Activated T-cell treated with anti-CD3 and anti-CD28 coated beads, Interleukin-2, amount 50 U/mL, for 4 hours (primary cell): ENCODE measurements around the gene CYS1. TPM values are rescaled to one million over a fixed set of nuclear protein-coding genes. Genes with fewer than 3 reads are reported as not detected.
"Not testable (repeated sequence)": the region's sequence is repeated elsewhere in the genome, so short reads cannot be mapped to it uniquely, and the experiment has no call there.

ENCODE experiments used
- ATAC-seq, 2 donors: fragments of 200-7000 bp; cut with Tn5 transposase; one replicate each; pipeline ENCODE4 v1.10.0; 2021
- DNase-seq: peaks from one replicate; pipeline ENCODE4 v3.0.0-alpha.2; 2020
- H3K27me3 Mint-ChIP-seq: one replicate; pipeline ENCODE4 v1.8.0; 2021; ENCODE audit warnings: low read depth, mixed read lengths
- H3K36me3 Mint-ChIP-seq: one replicate; pipeline ENCODE4 v1.8.0; 2022; ENCODE audit warnings: mixed read lengths; ENCODE audit not compliant: insufficient read depth
- H3K4me1 Mint-ChIP-seq: one replicate; pipeline ENCODE4 v1.8.0; 2021; ENCODE audit warnings: low read depth, mixed read lengths
- H3K4me3 Mint-ChIP-seq: one replicate; pipeline ENCODE4 v1.8.0; 2021; ENCODE audit warnings: mild to moderate bottlenecking, moderate library complexity, mixed read lengths
- H3K9me3 Mint-ChIP-seq: one replicate; pipeline ENCODE4 v1.8.0; 2021; ENCODE audit warnings: mixed read lengths
- total RNA-seq, 3 donors: library from RNA; stranded (reverse); gene quantifications; one replicate each; pipeline ENCODE4 v1.2.1, GENCODE V29; 2021

The CYS1 gene
- total RNA-seq, 3 donors from 2014 or later: 0.08 TPM; not detected in 2

DNA sequence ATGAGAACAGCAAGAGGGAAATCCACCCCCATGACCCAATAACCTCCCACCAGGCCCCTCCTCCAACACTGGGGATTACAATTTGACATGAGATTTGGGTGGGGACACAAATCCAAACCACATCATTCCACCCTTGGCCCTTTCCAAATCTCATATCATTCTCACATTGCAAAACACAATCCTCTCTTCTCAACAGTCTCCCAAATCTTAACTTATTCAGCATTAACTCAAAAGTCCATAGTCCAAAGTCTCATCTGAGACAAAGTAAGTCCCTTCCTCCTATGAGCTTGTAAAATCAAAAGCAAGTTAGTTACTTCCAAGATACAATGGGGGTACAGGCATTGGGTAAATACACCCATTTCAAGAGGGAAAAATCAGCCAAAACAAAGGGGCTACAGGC is 24.7 kb upstream of the CYS1 start:
- not testable (repeated sequence) for H3K36me3 Mint-ChIP-seq

GRCh38 chr2:10103179-10103578 is 23.0 kb upstream of the CYS1 start:
- H3K4me1 Mint-ChIP-seq: no peaks in the 10 kb centered on the region
- no peak overlapping the region for H3K4me3 Mint-ChIP-seq
- H3K9me3 Mint-ChIP-seq: peaks cover 9% of the 10 kb centered on the region
- ATAC-seq (no peak), DNase-seq (no peak)
- H3K27me3 Mint-ChIP-seq: peaks cover 3% of the 10 kb centered on the region
- no peaks in the 10 kb centered on the region for H3K36me3 Mint-ChIP-seq

More for the DNA sequence above, 24.7 kb upstream of the CYS1 start:
- not testable (repeated sequence) for H3K9me3 Mint-ChIP-seq, H3K27me3 Mint-ChIP-seq, DNase-seq, ATAC-seq, H3K4me1 Mint-ChIP-seq, H3K4me3 Mint-ChIP-seq

DNA sequence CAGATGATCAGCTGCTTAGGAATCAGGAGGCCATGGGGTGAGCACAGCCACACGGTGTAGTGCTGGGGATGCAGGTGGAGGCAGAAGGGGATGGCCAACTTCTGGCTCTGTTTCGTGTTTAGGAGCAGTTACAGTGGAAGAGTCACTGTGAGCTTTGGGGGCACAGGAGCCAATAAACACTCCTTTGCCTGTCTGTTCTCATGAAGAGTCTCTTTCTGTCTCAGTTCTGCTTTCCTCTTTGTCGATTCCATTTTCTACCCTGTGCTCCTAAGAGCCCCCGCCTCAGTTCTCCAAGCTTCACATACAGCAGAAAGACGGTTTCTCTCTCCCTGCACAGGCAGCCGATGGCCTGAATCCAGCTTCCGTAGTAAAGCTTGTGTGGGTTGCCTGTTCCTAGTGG is 21.3 kb upstream of the CYS1 start:
- Mint-ChIP-seq H3K27me3 (peaks cover 12% of the 10 kb centered on the region), H3K4me3 (no peak overlapping the region), H3K36me3 (no peaks in the 10 kb centered on the region), H3K9me3 (peaks cover 2% of the 10 kb centered on the region), H3K4me1 (no peaks in the 10 kb centered on the region)
- DNase-seq: no peak
- ATAC-seq: no peak

DNA sequence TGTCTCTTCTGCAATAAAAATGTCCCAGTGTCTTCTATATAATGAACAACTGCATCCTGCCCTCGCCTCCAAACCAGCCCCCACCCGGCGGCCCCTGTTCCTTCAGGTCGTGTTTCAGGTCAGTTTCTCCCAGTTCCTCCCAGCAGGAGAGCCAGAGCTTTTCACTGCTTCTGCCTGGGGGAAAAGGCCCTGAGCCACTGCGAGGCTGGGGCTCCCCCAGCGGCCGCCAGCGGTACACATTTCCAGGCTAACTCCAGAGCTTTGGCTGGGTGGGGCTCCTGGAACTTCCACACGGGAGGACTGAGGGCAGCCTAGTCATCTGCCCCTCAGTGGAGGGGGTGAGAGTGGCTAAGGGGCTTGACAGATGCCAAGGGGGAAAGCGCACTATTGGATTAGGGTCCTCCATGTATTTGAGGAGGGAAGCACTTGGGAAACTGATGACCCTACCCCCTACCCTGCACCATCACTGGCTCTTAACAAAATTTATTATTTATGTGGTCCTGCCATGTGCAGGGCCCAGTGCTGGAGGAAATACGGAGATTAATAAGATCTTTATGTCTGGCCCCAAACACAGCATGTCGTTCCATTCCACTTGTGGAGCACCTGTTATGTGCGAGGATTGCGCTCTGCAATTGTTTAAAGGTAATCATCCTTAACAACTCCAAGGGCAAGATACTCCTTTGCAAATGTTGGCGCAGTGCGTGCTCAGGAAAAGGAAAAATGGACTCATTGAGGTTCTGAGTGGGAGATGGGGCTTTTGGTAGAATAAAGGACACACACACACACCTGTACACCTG is 17.3 kb upstream of the CYS1 start:
- DNase-seq (peak; percentile 27), ATAC-seq (peak; percentile 88 to 90)
- H3K4me1 Mint-ChIP-seq: no peaks in the 10 kb centered on the region
- no peaks in the 10 kb centered on the region for H3K9me3 Mint-ChIP-seq
- H3K36me3 Mint-ChIP-seq: no peaks in the 10 kb centered on the region
- H3K4me3 Mint-ChIP-seq: no peak overlapping the region
- H3K27me3 Mint-ChIP-seq: peaks cover 44% of the 10 kb centered on the region

DNA sequence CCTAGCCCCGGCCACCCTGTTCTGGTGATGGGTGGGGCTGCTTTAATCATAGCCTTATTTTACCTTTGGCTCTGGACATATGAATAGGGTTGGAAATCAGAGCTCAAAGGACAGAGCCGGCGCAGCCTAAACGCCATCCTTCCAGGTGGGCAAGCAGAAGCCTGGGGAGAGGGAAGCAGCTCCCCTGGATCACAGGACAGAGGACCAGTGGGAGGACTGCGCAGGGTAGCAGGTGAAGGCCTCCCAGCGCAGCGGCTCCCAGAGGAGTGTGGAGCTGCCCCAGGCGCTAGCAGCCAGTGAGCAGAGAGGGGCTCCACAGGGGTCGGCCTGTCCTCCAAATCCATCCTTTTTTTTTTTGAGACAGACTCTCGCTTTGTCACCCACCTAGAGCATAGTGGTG is 16.4 kb upstream of the CYS1 start:
- Mint-ChIP-seq H3K4me3 (no peak overlapping the region), H3K36me3 (no peaks in the 10 kb centered on the region), H3K4me1 (no peaks in the 10 kb centered on the region), H3K9me3 (no peaks in the 10 kb centered on the region), H3K27me3 (peaks cover 51% of the 10 kb centered on the region)
- DNase-seq (no peak), ATAC-seq (no peak)

DNA sequence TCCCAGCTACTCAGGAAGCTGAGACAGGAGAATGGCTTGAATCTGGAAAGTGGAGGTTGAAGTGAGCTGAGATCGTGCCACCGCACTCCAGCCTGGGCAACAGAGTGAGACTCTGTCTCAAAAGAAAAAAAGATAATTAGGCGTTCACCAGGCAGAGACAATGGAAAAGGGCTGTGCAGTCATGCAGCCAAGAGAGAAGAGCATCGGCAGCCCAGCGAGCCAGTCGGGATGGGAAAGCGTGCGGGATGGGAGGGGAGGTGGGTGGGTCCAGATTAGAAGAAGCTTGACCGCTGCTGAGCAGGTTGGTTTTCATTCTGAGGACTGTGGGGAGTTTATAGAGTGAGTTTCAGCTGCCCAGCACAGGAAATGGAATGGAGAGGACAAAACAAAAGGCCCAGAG is 15.0 kb upstream of the CYS1 start:
- no peaks in the 10 kb centered on the region for H3K9me3 Mint-ChIP-seq
- H3K36me3 Mint-ChIP-seq: no peaks in the 10 kb centered on the region
- no peak for ATAC-seq
- H3K4me3 Mint-ChIP-seq: no peak overlapping the region
- H3K27me3 Mint-ChIP-seq: peaks cover 63% of the 10 kb centered on the region
- DNase-seq: no peak
- peaks cover 3% of the 10 kb centered on the region for H3K4me1 Mint-ChIP-seq

DNA sequence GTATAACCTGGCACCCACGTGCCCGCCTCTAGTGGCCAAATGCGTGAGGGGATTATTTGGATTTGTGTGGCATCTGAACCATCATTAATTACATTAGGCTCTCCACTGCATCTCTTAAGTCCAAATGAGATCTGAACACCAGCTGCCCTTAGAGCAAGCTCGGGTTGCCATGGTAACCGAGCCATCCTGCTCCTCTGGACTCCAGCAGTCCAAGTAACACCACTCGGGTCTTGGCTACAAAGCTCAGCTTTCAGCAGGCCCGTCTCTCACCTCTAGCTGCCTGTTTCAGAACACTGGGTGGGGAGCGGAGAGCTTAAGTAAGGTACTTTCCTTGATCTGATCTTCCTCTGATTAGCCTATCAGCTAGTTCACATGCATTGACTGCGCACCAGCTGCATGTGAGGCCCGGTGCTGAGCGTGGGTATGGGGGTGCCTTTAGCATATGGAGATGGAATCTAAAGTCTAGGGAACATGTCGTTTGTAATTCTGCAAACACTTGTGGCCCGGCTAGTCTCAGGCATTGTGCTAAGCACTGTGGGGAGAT is 14.1 kb upstream of the CYS1 start:
- ATAC-seq (no peak), DNase-seq (no peak)
- Mint-ChIP-seq H3K36me3 (no peaks in the 10 kb centered on the region), H3K4me1 (peaks cover 3% of the 10 kb centered on the region), H3K9me3 (no peaks in the 10 kb centered on the region), H3K4me3 (no peak overlapping the region), H3K27me3 (peaks cover 68% of the 10 kb centered on the region)

DNA sequence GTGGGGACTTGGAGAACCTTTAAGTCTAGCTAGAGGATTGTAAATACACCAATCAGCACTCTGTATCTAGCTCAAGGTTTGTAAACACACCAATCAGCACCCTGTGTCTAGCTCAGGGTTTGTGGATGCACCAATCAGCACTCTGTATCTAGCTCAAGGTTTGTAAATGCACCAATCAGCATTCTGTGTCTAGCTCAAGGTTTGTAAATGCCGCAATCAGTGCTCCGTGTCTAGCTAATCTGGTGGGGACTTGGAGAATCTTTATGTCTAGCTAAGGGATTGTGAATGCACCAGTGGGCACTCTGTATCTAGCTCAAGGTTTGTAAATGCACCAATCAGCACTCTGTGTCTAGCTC is 11.7 kb upstream of the CYS1 start:
- not testable (repeated sequence) for ATAC-seq, H3K9me3 Mint-ChIP-seq, DNase-seq, H3K36me3 Mint-ChIP-seq, H3K4me1 Mint-ChIP-seq
- Mint-ChIP-seq H3K27me3 (peaks cover 71% of the 10 kb centered on the region), H3K4me3 (peak overlapping the region; percentile 29)

DNA sequence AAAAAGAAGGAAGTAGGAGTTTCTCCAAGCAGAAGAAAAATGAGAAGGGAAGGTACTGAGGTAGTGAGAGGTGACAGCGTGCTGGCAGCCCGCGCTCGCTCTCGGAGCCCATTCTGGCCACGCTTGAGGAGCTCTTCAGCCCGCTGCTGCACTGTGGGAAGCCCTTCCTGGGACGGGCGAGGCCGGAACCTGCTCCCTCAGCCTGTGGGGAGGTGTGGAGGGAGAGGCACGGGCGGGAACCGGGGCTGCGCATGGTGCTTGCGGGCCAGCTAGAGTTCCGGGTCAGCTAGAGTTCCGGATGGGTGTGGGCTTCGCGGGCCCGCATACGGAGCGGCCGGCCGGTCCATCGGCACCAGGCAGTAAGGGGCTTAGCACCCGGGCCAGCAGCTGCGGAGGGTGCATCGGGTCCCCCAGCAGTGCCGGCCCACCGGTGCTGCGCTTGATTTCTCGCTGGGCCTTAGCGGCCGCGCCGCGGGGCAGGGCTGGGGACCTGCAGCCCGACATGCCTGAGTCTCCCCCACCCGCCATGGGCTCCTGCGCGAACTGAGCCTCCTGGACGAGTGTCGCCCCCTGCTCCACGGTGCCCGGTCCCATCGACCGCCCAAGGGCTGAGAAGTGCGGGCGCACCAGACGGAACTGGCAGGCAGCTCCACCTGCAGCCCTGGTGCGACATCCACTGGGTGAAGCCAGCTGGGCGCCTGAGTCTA is 11.1 kb upstream of the CYS1 start:
- ATAC-seq (peak; percentile 55 to 65), DNase-seq (peak; percentile 20)
- peaks cover 75% of the 10 kb centered on the region for H3K27me3 Mint-ChIP-seq

DNA sequence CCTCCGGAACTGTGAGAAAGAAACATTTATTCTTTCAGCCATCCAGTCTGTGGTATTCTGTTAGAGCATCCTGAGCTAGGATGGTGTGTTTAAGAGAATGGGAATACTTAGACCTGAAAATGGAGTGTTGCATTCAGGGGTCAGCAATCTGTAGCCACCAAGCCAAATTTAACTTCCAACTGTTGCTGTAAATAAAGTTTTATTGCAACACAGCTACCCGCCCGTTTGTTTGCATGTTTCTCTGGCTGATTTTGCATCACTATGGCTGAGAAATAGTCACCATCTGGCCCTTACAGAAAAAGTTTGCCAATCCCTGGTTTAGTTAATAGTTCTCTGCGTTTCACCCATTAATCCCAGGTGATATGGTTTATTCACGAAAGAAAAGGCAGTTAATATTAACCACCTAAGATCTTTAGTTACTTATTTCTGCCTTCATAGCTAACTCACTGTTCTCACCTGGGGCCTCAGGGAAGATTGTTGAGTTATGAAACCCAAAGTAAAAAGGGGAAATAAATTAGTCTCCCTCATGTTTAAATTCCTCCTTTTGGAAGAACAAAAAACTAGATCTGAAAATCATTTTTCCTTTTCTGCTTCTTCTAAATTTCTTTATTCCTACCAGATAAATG is 9.5 kb upstream of the CYS1 start:
- no peak overlapping the region for H3K4me3 Mint-ChIP-seq
- H3K4me1 Mint-ChIP-seq: peaks cover 3% of the 10 kb centered on the region
- ATAC-seq (no peak), DNase-seq (no peak)
- H3K27me3 Mint-ChIP-seq: peaks cover 74% of the 10 kb centered on the region
- no peaks in the 10 kb centered on the region for H3K9me3 Mint-ChIP-seq
- no peaks in the 10 kb centered on the region for H3K36me3 Mint-ChIP-seq

More for the DNA sequence above, 11.1 kb upstream of the CYS1 start:
- Mint-ChIP-seq H3K4me3 (peak overlapping the region; percentile 66), H3K4me1 (peaks cover 3% of the 10 kb centered on the region), H3K36me3 (no peaks in the 10 kb centered on the region), H3K9me3 (no peaks in the 10 kb centered on the region)

DNA sequence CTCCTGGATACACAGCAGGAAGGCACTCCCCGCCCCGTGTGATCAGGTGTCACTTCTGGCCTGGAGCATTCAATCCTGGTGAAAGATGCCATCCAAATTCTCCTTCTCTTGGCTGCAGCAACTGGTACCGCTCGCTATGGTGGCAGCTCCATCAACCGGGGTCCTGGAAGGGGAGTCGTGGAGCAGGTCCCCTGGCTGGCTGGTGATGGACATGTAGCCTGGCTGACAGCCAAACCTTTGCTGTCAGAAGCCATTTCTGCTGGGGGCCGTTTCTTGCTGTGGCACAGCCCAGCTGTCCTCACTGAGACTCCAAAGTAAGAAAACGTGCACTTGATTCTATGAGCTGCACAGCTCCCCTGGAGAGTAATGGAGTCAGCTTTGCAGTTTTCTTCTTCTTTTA is 7.1 kb upstream of the CYS1 start:
- Mint-ChIP-seq H3K4me3 (no peak overlapping the region), H3K36me3 (no peaks in the 10 kb centered on the region), H3K4me1 (peaks cover 3% of the 10 kb centered on the region), H3K27me3 (peaks cover 76% of the 10 kb centered on the region), H3K9me3 (no peaks in the 10 kb centered on the region)
- no peak for ATAC-seq
- DNase-seq: no peak

GRCh38 chr2:10086950-10087349 is 6.7 kb upstream of the CYS1 start:
- ATAC-seq: no peak
- no peak overlapping the region for H3K4me3 Mint-ChIP-seq
- H3K27me3 Mint-ChIP-seq: peaks cover 76% of the 10 kb centered on the region
- H3K9me3 Mint-ChIP-seq: no peaks in the 10 kb centered on the region
- DNase-seq: no peak
- peaks cover 3% of the 10 kb centered on the region for H3K4me1 Mint-ChIP-seq
- no peaks in the 10 kb centered on the region for H3K36me3 Mint-ChIP-seq

GRCh38 chr2:10085668-10086059 is 5.5 kb upstream of the CYS1 start:
- no peaks in the 10 kb centered on the region for H3K9me3 Mint-ChIP-seq
- H3K36me3 Mint-ChIP-seq: no peaks in the 10 kb centered on the region

GRCh38 chr2:10085043-10085667 is 4.9 kb upstream of the CYS1 start:
- Mint-ChIP-seq H3K9me3 (no peaks in the 10 kb centered on the region), H3K36me3 (no peaks in the 10 kb centered on the region), H3K4me3 (no peak overlapping the region), H3K27me3 (peaks cover 72% of the 10 kb centered on the region), H3K4me1 (peaks cover 7% of the 10 kb centered on the region)
- DNase-seq (no peak), ATAC-seq (no peak)

More at GRCh38 chr2:10085668-10086059, 5.5 kb upstream of the CYS1 start:
- no peak for DNase-seq
- Mint-ChIP-seq H3K27me3 (peaks cover 77% of the 10 kb centered on the region), H3K4me3 (no peak overlapping the region), H3K4me1 (peaks cover 7% of the 10 kb centered on the region)
- no peak for ATAC-seq
